Inflammatory macrophage treated with lipopolysaccharide for 1 hour (primary cell): ENCODE results near the gene MYBPH.
A peak's percentile ranks its signal among the peaks of the same experiment; 100 is the strongest.

ENCODE experiments used
- DNase-seq, 2 donors: peaks; one replicate each; pipeline ENCODE4 v3.0.0-alpha.2; 2020 to 2022

Gene MYBPH

GRCh38 chr1:203199816-203200571 is 24.4 kb upstream of the MYBPH start:
- peak; percentile 67 to 89 for DNase-seq

- no peak for DNase-seq
Observed at GRCh38 chr1:203199481-203199815, 23.8 kb upstream of the MYBPH start.

GRCh38 chr1:203199002-203199401 is 23.4 kb upstream of the MYBPH start:
- no peak for DNase-seq

- no peak for DNase-seq
Observed at GRCh38 chr1:203197625-203198024, 22.0 kb upstream of the MYBPH start.

- no peak for DNase-seq
Observed at GRCh38 chr1:203196371-203196770, 20.7 kb upstream of the MYBPH start.

GRCh38 chr1:203190949-203191348 is 15.3 kb upstream of the MYBPH start:
- no peak for DNase-seq

GRCh38 chr1:203189951-203190352 is 14.3 kb upstream of the MYBPH start:
- no peak for DNase-seq

- no peak for DNase-seq
Observed at GRCh38 chr1:203188686-203189232, 13.1 kb upstream of the MYBPH start.

- no peak for DNase-seq
Observed at GRCh38 chr1:203187689-203188264, 12.2 kb upstream of the MYBPH start.

GRCh38 chr1:203187304-203187685 is 11.7 kb upstream of the MYBPH start:
- DNase-seq = peak; percentile 85 to 97

- peak; percentile 93 to 99 for DNase-seq
Observed at GRCh38 chr1:203186446-203187303, 11.0 kb upstream of the MYBPH start, which contains the start of gene CHI3L1. TSS of gene CHI3L1 (minus strand) at chr1:203186704. CDS start at chr1:203186623, 81 bp downstream.

GRCh38 chr1:203186091-203186445 is 10.4 kb upstream of the MYBPH start:
- DNase-seq = no peak

- no peak for DNase-seq
Observed at GRCh38 chr1:203185585-203185984, 10.0 kb upstream of the MYBPH start.

- no peak for DNase-seq
Observed at GRCh38 chr1:203185061-203185461, 9.4 kb upstream of the MYBPH start.

- DNase-seq = no peak
Observed at GRCh38 chr1:203184467-203184866, 8.8 kb upstream of the MYBPH start.

- DNase-seq = no peak
Observed at GRCh38 chr1:203183828-203184227, 8.2 kb upstream of the MYBPH start.

GRCh38 chr1:203182387-203182953 is 6.8 kb upstream of the MYBPH start:
- no peak for DNase-seq

- no peak for DNase-seq
Observed at GRCh38 chr1:203181586-203182386, 6.2 kb upstream of the MYBPH start.

GRCh38 chr1:203180611-203181330 is 5.1 kb upstream of the MYBPH start:
- no peak for DNase-seq

- no peak for DNase-seq
Observed at GRCh38 chr1:203179667-203180005, 4.0 kb upstream of the MYBPH start.

GRCh38 chr1:203178821-203179666 is 3.4 kb upstream of the MYBPH start:
- no peak for DNase-seq
